HepG2 (cell line): ENCODE measurements around the gene MFAP5. TPM values are rescaled to one million over a fixed set of nuclear protein-coding genes. Genes with fewer than 3 reads are reported as not detected.

Experiments
- ATAC-seq: fragments of 200-7000 bp; cut with Tn5 transposase; 3 replicates; pipeline ENCODE4 v1.9.1; 2020; ENCODE audit warnings: mild to moderate bottlenecking, moderate library complexity
- BruUV-seq: library from RNA; stranded (reverse); fragments of 400-500 nt; replicated peaks from 2 replicates; lab custom pipeline; 2021; lab: Mats Ljungman, UMichigan
- CTCF ChIA-PET: fragments of 300-600 bp; formaldehyde crosslinking; extraction: SDS; loops from one replicate; lab custom pipeline; 2021; ENCODE audit warnings: low total read pairs, inconsistent platforms, low intra/inter-chr PET ratio; lab: Yijun Ruan, JAX
- POLR2A ChIA-PET: fragments of 350-600 bp; sonication (Branson Sonifier 250); formaldehyde crosslinking; loops from one replicate; lab custom pipeline; 2020; ENCODE audit warnings: antibody characterized with exemption, inconsistent platforms; lab: Yijun Ruan, JAX
- DNase-seq: peaks from one replicate; pipeline ENCODE4 v3.0.0-alpha.2; 2015; ENCODE audit warnings: low spot score
- FAIRE-seq: peaks from 3 replicates; lab custom pipeline; 2011; peaks lifted over from hg19 to GRCh38; lab: Jason Lieb, UNC
- H2AFZ ChIP-seq: one replicate; pipeline ENCODE4 v1.6.1; 2011; ENCODE audit warnings: low read length, inconsistent platforms
- H3K27ac ChIP-seq: fragments of 300-600 bp; 3 replicates; pipeline ENCODE4 v1.8.0; 2011; ENCODE audit warnings: mixed run types, mild to moderate bottlenecking, mixed read lengths, low read length, inconsistent platforms; ENCODE audit not compliant: insufficient read depth; ENCODE audit errors: extremely low read length
- H3K27me3 ChIP-seq, 2 experiments: fragments of 200-600 bp in 1 of 2; 2 replicates in 1 of 2; 3 replicates in 1 of 2; pipeline versions ENCODE4 v1.6.0 to v1.8.0; 2011; ENCODE audit warnings: low read length in 2 of 2, mild to moderate bottlenecking in 2 of 2, moderate library complexity in 2 of 2, inconsistent platforms in 1 of 2; ENCODE audit not compliant: insufficient read depth in 2 of 2, control insufficient read depth in 1 of 2
- H3K36me3 ChIP-seq, 2 experiments: fragments of 200-600 bp in 1 of 2; replicated peaks in 1 of 2; 2 replicates in 1 of 2; 3 replicates in 1 of 2; pipeline versions ENCODE4 v1.5.1 to v1.8.0; 2011; ENCODE audit warnings: low read length in 2 of 2, inconsistent platforms in 1 of 2; ENCODE audit not compliant: insufficient read depth in 2 of 2, control insufficient read depth in 1 of 2
- H3K4me1 ChIP-seq: 2 replicates; pipeline ENCODE4 v1.5.1; 2012; ENCODE audit warnings: low read length, inconsistent platforms; ENCODE audit not compliant: insufficient read depth
- H3K4me2 ChIP-seq: 2 replicates; pipeline ENCODE4 v1.6.0; 2011; ENCODE audit warnings: low read depth, low read length, inconsistent platforms
- H3K4me3 ChIP-seq, 3 experiments: fragments of 200-600 bp in 1 of 3; sonication (generic), shearing (Covaris generic) in 1 of 3; replicated peaks in 1 of 3; 2 replicates each; pipeline ENCODE4 v1.5.1; 2011 to 2016; ENCODE audit warnings: low read length in 3 of 3, inconsistent platforms in 2 of 3, low read depth in 2 of 3, mild to moderate bottlenecking in 2 of 3, control low read depth in 1 of 3, mixed read lengths in 1 of 3; ENCODE audit not compliant: insufficient read depth in 1 of 3
- H3K79me2 ChIP-seq: one replicate; pipeline ENCODE4 v1.6.1; 2011; ENCODE audit warnings: low read length, inconsistent platforms; ENCODE audit not compliant: insufficient read depth
- H3K9ac ChIP-seq: 2 replicates; pipeline ENCODE4 v1.6.0; 2011; ENCODE audit warnings: mild to moderate bottlenecking, low read depth, low read length, inconsistent platforms; ENCODE audit not compliant: insufficient read depth
- H3K9me3 ChIP-seq: 2 replicates; pipeline ENCODE4 v1.5.1; 2012; ENCODE audit warnings: mild to moderate bottlenecking, low read length
- H4K20me1 ChIP-seq: 2 replicates; pipeline ENCODE4 v1.6.0; 2011; ENCODE audit warnings: inconsistent platforms, mild to moderate bottlenecking, low read length, moderate library complexity; ENCODE audit not compliant: insufficient read depth
- CENPX ChIP-seq: sonication (generic); formaldehyde crosslinking; IDR thresholded peaks from 2 replicates; pipeline ENCODE4 v1.9.0; 2021; ENCODE audit warnings: mild to moderate bottlenecking, missing genetic modification reagents, moderate library complexity
- FOXK1 ChIP-seq: sonication (generic); formaldehyde crosslinking; IDR thresholded peaks from 2 replicates; pipeline ENCODE4 v1.4.0; 2020; ENCODE audit warnings: low read depth, missing genetic modification reagents, borderline replicate concordance
- HOXA3 ChIP-seq: sonication (generic); formaldehyde crosslinking; IDR thresholded peaks from 2 replicates; pipeline ENCODE4 v1.5.0; 2020; ENCODE audit warnings: missing genetic modification reagents
- KLF9 ChIP-seq: IDR thresholded peaks from 2 replicates; pipeline ENCODE4 v1.6.1; 2016; ENCODE audit warnings: low read depth
- MTF1 ChIP-seq: sonication (generic); formaldehyde crosslinking; IDR thresholded peaks from 2 replicates; pipeline ENCODE4 v1.5.0; 2020; ENCODE audit warnings: missing genetic modification reagents
- PCBP1 ChIP-seq: fragments of 200-400 bp; formaldehyde crosslinking; IDR thresholded peaks from 2 replicates; pipeline ENCODE4 v1.6.1; 2017; ENCODE audit warnings: mild to moderate bottlenecking, low read depth, low read length, borderline replicate concordance
- RBFOX2 ChIP-seq: fragments of 200-400 bp; formaldehyde crosslinking; IDR thresholded peaks from 2 replicates; pipeline ENCODE4 v1.6.1; 2017; ENCODE audit warnings: low read depth, mild to moderate bottlenecking, low read length
- SRF ChIP-seq: IDR thresholded peaks from 2 replicates; pipeline ENCODE4 v1.6.1; 2011; ENCODE audit warnings: mild to moderate bottlenecking, low read depth, low read length, moderate library complexity
- SSRP1 ChIP-seq: IDR thresholded peaks from 2 replicates; pipeline ENCODE4 v1.6.1; 2016; ENCODE audit warnings: control low read depth
- ZBTB3 ChIP-seq: sonication (generic); formaldehyde crosslinking; IDR thresholded peaks from 2 replicates; pipeline ENCODE4 v1.4.0; 2020; ENCODE audit warnings: low read depth, mild to moderate bottlenecking, moderate library complexity, missing genetic modification reagents, borderline replicate concordance
- ZFAT ChIP-seq: sonication (generic); formaldehyde crosslinking; conservative IDR thresholded peaks from 2 replicates; pipeline ENCODE4 v1.8.1; 2023; ENCODE audit warnings: missing genetic modification reagents, inconsistent platforms
- ZNF460 ChIP-seq: sonication (generic); formaldehyde crosslinking; IDR thresholded peaks from 2 replicates; pipeline ENCODE4 v1.5.1; 2020; ENCODE audit warnings: missing genetic modification reagents, mild to moderate bottlenecking, borderline replicate concordance
- ZSCAN20 ChIP-seq: sonication (generic); formaldehyde crosslinking; IDR thresholded peaks from 2 replicates; pipeline ENCODE4 v1.4.0; 2020; ENCODE audit warnings: missing genetic modification reagents, mild to moderate bottlenecking, borderline replicate concordance
- WGBS: methylation state at CpG from one replicate; pipeline ENCODE4 v1.1.6; 2017; ENCODE audit warnings: low lambda C conversion rate; 5-methylcytosine and 5-hydroxymethylcytosine counted together
- in situ Hi-C: cut with HindIII; loops from 2 replicates; pipeline ENCODE4 v1.10.0; 2017; ENCODE audit warnings: low pct_unique_long_range_greater_than_20kb; ENCODE audit not compliant: extremely low pct_ligation_motif_present
- intact Hi-C: fragments of 100-400 bp; cut with micrococcal nuclease; formaldehyde crosslinking; loops from one replicate; pipeline ENCODE4 v1.10.0; 2022; ENCODE audit not compliant: unreplicated experiment
- polyA plus RNA-seq, 8 experiments: library from polyadenylated mRNA; depleted of rRNA in 3 of 8; stranded (reverse) in 7 of 8; unstranded in 1 of 8; fragments of >200 nt; fragmentation: Illumina TruSeq in 4 of 8; extraction: Trizol in 4 of 8; gene quantifications; 2 replicates each; pipeline versions ENCODE4 v1.2.1 to v1.2.3, GENCODE V29; 2011 to 2016; ENCODE audit warnings: low read depth in 4 of 8, missing spikeins in 1 of 8, mixed read lengths in 1 of 8; ENCODE audit not compliant: insufficient read depth in 1 of 8
- total RNA-seq, 5 experiments: library from RNA; depleted of rRNA; stranded (reverse); fragments of >200 nt; fragmentation: Illumina TruSeq; extraction: Trizol; gene quantifications; 2 replicates each; pipeline ENCODE4 v1.2.3, GENCODE V29; 2016; ENCODE audit warnings: low read depth in 1 of 5
- TF ChIP-seq, protein P1 (sequence below): sonication (generic); formaldehyde crosslinking; IDR thresholded peaks from 2 replicates; pipeline ENCODE4 v1.4.0; 2020; ENCODE audit warnings: missing genetic modification reagents
- TF ChIP-seq, protein P2 (sequence below): sonication (generic); formaldehyde crosslinking; IDR thresholded peaks from 2 replicates; pipeline ENCODE4 v1.8.0; 2022; ENCODE audit warnings: mild to moderate bottlenecking, missing genetic modification reagents

MFAP5 gene
- total and polyA plus RNA-seq, 2 of the 13 experiments (the other 11 are each of a cell fraction or from before 2014, with no cell fraction given), result 0.07 TPM; not detected in 1

DNA sequence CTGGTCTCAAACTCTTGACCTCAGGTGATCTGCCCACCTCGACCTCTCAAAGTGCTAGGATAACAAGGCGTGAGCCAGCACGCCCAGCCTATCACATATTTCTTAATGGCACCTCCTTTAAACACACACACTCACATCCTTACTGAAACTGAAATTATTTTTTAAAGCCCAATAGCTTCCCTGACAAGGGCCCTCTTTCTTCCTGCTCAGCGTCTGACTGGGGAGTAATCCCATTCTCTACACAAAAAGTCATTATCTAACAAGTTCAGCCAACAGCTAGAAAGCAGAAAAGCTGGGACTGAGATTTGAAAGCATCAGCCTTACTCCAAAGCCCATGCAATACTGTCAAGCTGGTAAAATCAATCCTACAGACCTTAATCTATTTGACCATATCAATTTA is 40.0 kb downstream of the MFAP5 start:
- intact Hi-C loops, result no loop called here
- CTCF ChIA-PET, result no interaction called here

DNA sequence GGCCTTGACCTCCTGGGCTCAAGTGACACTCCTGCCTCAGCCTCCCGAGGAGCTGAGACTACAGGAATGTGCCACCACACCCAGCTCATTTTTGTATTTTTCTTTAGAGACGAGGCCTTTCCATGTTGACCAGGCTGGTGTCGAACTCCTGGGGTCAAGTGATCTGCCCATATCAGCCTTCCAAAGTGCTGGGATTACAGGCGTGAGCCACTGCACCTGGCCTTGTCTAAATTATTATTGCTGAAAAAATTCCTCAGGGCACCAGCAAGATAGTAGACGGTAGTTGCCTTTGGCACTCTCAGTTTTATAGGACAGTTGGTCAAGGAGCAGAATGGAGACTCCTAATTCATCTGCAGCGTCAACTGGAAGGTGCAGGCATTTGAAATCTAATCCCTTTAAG is 47.4 kb downstream of the MFAP5 start:
- Histone ChIP-seq H3K27me3 (peaks cover 0 to 3% of the 10 kb centered on the region in 2 experiments; a peak in 1 of 5 replicates), H4K20me1 (no peaks in the 10 kb centered on the region), H3K4me2 (no peak overlapping the region), H2AFZ (no peak overlapping the region), H3K9me3 (no peaks in the 10 kb centered on the region), H3K4me3 (no peak overlapping the region), H3K9ac (no peak overlapping the region), H3K36me3 (no peaks in the 10 kb centered on the region), H3K79me2 (no peaks in the 10 kb centered on the region), H3K4me1 (no peaks in the 10 kb centered on the region), H3K27ac (no peak overlapping the region)
- ATAC-seq (no peak), DNase-seq (no peak), FAIRE-seq (no peak)
- in situ Hi-C loops (no loop called here), intact Hi-C loops (no loop called here)
- BruUV-seq, result no TSS peak
- ChIA-PET POLR2A (no interaction called here), CTCF (no interaction called here)
- WGBS, result 12% methylated on average over 6 of the region's 6 CpGs
- TF ChIP-seq ZFAT (CRISPR knock-in tag), result no peak
- TF ChIP-seq, protein P1, sequence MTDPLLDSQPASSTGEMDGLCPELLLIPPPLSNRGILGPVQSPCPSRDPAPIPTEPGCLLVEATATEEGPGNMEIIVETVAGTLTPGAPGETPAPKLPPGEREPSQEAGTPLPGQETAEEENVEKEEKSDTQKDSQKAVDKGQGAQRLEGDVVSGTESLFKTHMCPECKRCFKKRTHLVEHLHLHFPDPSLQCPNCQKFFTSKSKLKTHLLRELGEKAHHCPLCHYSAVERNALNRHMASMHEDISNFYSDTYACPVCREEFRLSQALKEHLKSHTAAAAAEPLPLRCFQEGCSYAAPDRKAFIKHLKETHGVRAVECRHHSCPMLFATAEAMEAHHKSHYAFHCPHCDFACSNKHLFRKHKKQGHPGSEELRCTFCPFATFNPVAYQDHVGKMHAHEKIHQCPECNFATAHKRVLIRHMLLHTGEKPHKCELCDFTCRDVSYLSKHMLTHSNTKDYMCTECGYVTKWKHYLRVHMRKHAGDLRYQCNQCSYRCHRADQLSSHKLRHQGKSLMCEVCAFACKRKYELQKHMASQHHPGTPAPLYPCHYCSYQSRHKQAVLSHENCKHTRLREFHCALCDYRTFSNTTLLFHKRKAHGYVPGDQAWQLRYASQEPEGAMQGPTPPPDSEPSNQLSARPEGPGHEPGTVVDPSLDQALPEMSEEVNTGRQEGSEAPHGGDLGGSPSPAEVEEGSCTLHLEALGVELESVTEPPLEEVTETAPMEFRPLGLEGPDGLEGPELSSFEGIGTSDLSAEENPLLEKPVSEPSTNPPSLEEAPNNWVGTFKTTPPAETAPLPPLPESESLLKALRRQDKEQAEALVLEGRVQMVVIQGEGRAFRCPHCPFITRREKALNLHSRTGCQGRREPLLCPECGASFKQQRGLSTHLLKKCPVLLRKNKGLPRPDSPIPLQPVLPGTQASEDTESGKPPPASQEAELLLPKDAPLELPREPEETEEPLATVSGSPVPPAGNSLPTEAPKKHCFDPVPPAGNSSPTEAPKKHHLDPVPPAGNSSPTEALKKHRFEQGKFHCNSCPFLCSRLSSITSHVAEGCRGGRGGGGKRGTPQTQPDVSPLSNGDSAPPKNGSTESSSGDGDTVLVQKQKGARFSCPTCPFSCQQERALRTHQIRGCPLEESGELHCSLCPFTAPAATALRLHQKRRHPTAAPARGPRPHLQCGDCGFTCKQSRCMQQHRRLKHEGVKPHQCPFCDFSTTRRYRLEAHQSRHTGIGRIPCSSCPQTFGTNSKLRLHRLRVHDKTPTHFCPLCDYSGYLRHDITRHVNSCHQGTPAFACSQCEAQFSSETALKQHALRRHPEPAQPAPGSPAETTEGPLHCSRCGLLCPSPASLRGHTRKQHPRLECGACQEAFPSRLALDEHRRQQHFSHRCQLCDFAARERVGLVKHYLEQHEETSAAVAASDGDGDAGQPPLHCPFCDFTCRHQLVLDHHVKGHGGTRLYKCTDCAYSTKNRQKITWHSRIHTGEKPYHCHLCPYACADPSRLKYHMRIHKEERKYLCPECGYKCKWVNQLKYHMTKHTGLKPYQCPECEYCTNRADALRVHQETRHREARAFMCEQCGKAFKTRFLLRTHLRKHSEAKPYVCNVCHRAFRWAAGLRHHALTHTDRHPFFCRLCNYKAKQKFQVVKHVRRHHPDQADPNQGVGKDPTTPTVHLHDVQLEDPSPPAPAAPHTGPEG (CRISPR knock-in tag), result no peak
- TF ChIP-seq SSRP1, result no peak
- no peak for TF ChIP-seq HOXA3 (CRISPR knock-in tag)
- TF ChIP-seq PCBP1, result no peak
- no peak for TF ChIP-seq MTF1 (CRISPR knock-in tag)

More for the DNA sequence above, 40.0 kb downstream of the MFAP5 start:
- DNase-seq (no peak), ATAC-seq (no peak), FAIRE-seq (no peak)
- no peak overlapping the region for H3K4me3 ChIP-seq
- TF ChIP-seq ZBTB3, result no peak
- TF ChIP-seq RBFOX2, result no peak
- TF ChIP-seq ZNF460 (CRISPR knock-in tag), result no peak
- TF ChIP-seq SRF, result no peak
- no peak for TF ChIP-seq ZSCAN20 (CRISPR knock-in tag)
- no peak for TF ChIP-seq KLF9 (CRISPR knock-in tag)
- TF ChIP-seq, protein P2, sequence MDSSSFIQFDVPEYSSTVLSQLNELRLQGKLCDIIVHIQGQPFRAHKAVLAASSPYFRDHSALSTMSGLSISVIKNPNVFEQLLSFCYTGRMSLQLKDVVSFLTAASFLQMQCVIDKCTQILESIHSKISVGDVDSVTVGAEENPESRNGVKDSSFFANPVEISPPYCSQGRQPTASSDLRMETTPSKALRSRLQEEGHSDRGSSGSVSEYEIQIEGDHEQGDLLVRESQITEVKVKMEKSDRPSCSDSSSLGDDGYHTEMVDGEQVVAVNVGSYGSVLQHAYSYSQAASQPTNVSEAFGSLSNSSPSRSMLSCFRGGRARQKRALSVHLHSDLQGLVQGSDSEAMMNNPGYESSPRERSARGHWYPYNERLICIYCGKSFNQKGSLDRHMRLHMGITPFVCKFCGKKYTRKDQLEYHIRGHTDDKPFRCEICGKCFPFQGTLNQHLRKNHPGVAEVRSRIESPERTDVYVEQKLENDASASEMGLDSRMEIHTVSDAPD (CRISPR knock-in tag), result no peak
- no peak for TF ChIP-seq FOXK1 (CRISPR knock-in tag)
- no peak for TF ChIP-seq CENPX (CRISPR knock-in tag)
- no peaks in the 10 kb centered on the region for H3K4me1 ChIP-seq
- POLR2A ChIA-PET, result no interaction called here
- H3K27ac ChIP-seq, result no peak overlapping the region
- H3K27me3 ChIP-seq, result peaks cover 0 to 2% of the 10 kb centered on the region in 2 experiments; a peak in 1 of 5 replicates
- no peak overlapping the region for H2AFZ ChIP-seq
- in situ Hi-C loops, result no loop called here
- WGBS, result 11% methylated on average over 4 of the region's 4 CpGs
- no peak overlapping the region for H3K9ac ChIP-seq
- no peaks in the 10 kb centered on the region for H4K20me1 ChIP-seq
- no peak overlapping the region for H3K4me2 ChIP-seq
- no peaks in the 10 kb centered on the region for H3K9me3 ChIP-seq
- no TSS peak for BruUV-seq
- no peaks in the 10 kb centered on the region for H3K36me3 ChIP-seq
- no peaks in the 10 kb centered on the region for H3K79me2 ChIP-seq
